Pancreas (tissue), 10 donors: ENCODE results near the gene TWIST2. TPM values are rescaled to one million over a fixed set of nuclear protein-coding genes. Genes with fewer than 3 reads are reported as not detected.

Experiments used
- ATAC-seq, 4 donors: fragments of 200-7000 bp; cut with Tn5 transposase; one replicate each; pipeline versions ENCODE4 v1.8.0 to v1.9.1; 2020; ENCODE audit warnings: mild to moderate bottlenecking in 4 of 4, moderate library complexity in 4 of 4
- DNase-seq, 6 donors: peaks; one replicate each; pipeline ENCODE4 v3.0.0-alpha.2; 2020
- FAIRE-seq: peaks from 2 replicates; lab custom pipeline; 2012; peaks lifted over from hg19 to GRCh38; lab: Jason Lieb, UNC
- H3K27ac ChIP-seq, 4 donors: fragments of 200-600 bp; sonication (generic); 1 replicate in 3 of 4; 2 replicates in 1 of 4; pipeline versions ENCODE4 v1.5.0 to v1.8.0; 2020
- H3K27me3 ChIP-seq, 4 donors: fragments of 200-600 bp; one replicate each; pipeline ENCODE4 v1.8.0; 2021
- H3K36me3 ChIP-seq, 3 donors: fragments of 200-600 bp; sonication (generic) in 1 of 3; one replicate each; pipeline versions ENCODE4 v1.5.0 to v1.8.0; 2020 to 2021
- H3K4me1 ChIP-seq, 3 donors: fragments of 200-600 bp; one replicate each; pipeline ENCODE4 v1.8.0; 2021
- H3K4me3 ChIP-seq, 4 donors: fragments of 200-600 bp; sonication (generic) in 2 of 4; one replicate each; pipeline versions ENCODE4 v1.5.0 to v1.8.0; 2020 to 2021
- H3K9me3 ChIP-seq, 4 donors: fragments of 200-600 bp; one replicate each; pipeline ENCODE4 v1.8.0; 2021
- CTCF ChIP-seq, 4 donors: fragments of 200-600 bp; sonication (generic) in 3 of 4; IDR thresholded peaks; one replicate each; pipeline versions ENCODE4 v1.5.0 to v1.8.0; 2021; ENCODE audit warnings: antibody characterized with exemption in 4 of 4
- WGBS, 2 donors: extraction: QIAGEN DNeasy Blood & Tissue Kit; methylation state at CpG; one replicate each; pipeline ENCODE4 v1.1.7; 2013; 5-methylcytosine and 5-hydroxymethylcytosine counted together
- intact Hi-C, 3 donors: fragments of 100-400 bp; cut with DNase I; formaldehyde crosslinking; loops; one replicate each; pipeline versions ENCODE4 v1.11.1 to v1.14.2; 2022
- polyA plus RNA-seq, 2 donors: library from polyadenylated mRNA; stranded (reverse); fragments of 200-250 nt; gene quantifications; one replicate each; pipeline ENCODE4 v1.2.3, GENCODE V29; 2013
- total RNA-seq, 6 donors: library from RNA; stranded (reverse); fragmentation: NEBNext Ultra II Directional in 4 of 6; extraction: Animal tissue kit (Norgen Biotek cat#: 25700) in 4 of 6; gene quantifications; one replicate each; pipeline versions ENCODE4 v1.2.1 to v1.2.4, GENCODE V29; 2021 to 2023
- donor health status: healthy with polysubstance abuse.
- donor health status: DM: no; HTN: no; CAD: no; lungs with moderate emphysema.
- donor health status: DM: no; HTN: no; CAD: no.
- donor health status: control.
- donor health status: control.
- donor health status: Bipolar disorder and iron deficiency.
- donor health status: DM: yes; HTN: yes; CAD: no.
- donor health status: DM: no; HTN: no; CAD: no.
- donor health status: DM: no; HTN: no; CAD: no.
- donor health status: DM: yes; HTN: yes; CAD: no.

Gene TWIST2
- total and polyA plus RNA-seq, 8 donors: 0.31 to 3.0 (median 1.1) TPM

- WGBS, 2 donors: 68% methylated on average over 9 of the region's 9 CpGs
Observed at GRCh38 chr2:238853721-238854120, 5.8 kb downstream of the TWIST2 start.

GRCh38 chr2:238854246-238854645 lies 6.4 kb downstream of the TWIST2 start:
- Histone ChIP-seq H3K9me3 (no peaks in the 10 kb centered on the region), H3K36me3 (no peaks in the 10 kb centered on the region), H3K4me1 (no peaks in the 10 kb centered on the region), H3K4me3 (no peak overlapping the region), H3K27ac (no peak overlapping the region), H3K27me3 (peaks cover 0 to 25% (median 3%) of the 10 kb centered on the region in 4 donors)
- intact Hi-C loops: no loop called here
- DNase-seq: no peak
- no peak for FAIRE-seq
- WGBS, 2 donors: 37 to 41% methylated on average over 8 of the region's 8 CpGs
- TF ChIP-seq CTCF (IDR thresholded peaks at IDR 0.05): no peak
- ATAC-seq: no peak

More at GRCh38 chr2:238853721-238854120, 5.8 kb downstream of the TWIST2 start:
- peaks cover 0 to 30% (median 4%) of the 10 kb centered on the region in 4 donors for H3K27me3 ChIP-seq
- FAIRE-seq: no peak
- no peaks in the 10 kb centered on the region for H3K4me1 ChIP-seq
- H3K27ac ChIP-seq: no peak overlapping the region
- no peak for ATAC-seq
- DNase-seq: no peak
- H3K9me3 ChIP-seq: no peaks in the 10 kb centered on the region
- H3K36me3 ChIP-seq: no peaks in the 10 kb centered on the region
- intact Hi-C loops: no loop called here
- H3K4me3 ChIP-seq: no peak overlapping the region
- no peak for TF ChIP-seq CTCF (IDR thresholded peaks at IDR 0.05)

- DNase-seq (no peak), FAIRE-seq (no peak), ATAC-seq (no peak)
- no peaks in the 10 kb centered on the region for H3K36me3 ChIP-seq
- intact Hi-C loops: no loop called here
- H3K27me3 ChIP-seq: peaks cover 0 to 20% (median under 1%) of the 10 kb centered on the region in 4 donors
- no peak overlapping the region for H3K27ac ChIP-seq
- H3K4me3 ChIP-seq: no peak overlapping the region
- WGBS, 2 donors: 71 to 74% methylated on average over 18 of the region's 18 CpGs
- TF ChIP-seq CTCF (IDR thresholded peaks at IDR 0.05): no peak
- no peaks in the 10 kb centered on the region for H3K4me1 ChIP-seq
- no peaks in the 10 kb centered on the region for H3K9me3 ChIP-seq
Observed at GRCh38 chr2:238854699-238855229, 6.9 kb downstream of the TWIST2 start.

GRCh38 chr2:238855299-238855698 lies 7.4 kb downstream of the TWIST2 start:
- WGBS, 2 donors: 74 to 81% methylated on average over 9 of the region's 9 CpGs
- TF ChIP-seq CTCF (IDR thresholded peaks at IDR 0.05): no peak
- H3K36me3 ChIP-seq: no peaks in the 10 kb centered on the region
- H3K27me3 ChIP-seq: peaks cover 0 to 16% (median 0%) of the 10 kb centered on the region in 4 donors
- FAIRE-seq (no peak), ATAC-seq (no peak), DNase-seq (no peak)
- H3K4me3 ChIP-seq: no peak overlapping the region
- H3K9me3 ChIP-seq: no peaks in the 10 kb centered on the region
- intact Hi-C loops: no loop called here
- H3K4me1 ChIP-seq: no peaks in the 10 kb centered on the region
- no peak overlapping the region for H3K27ac ChIP-seq

GRCh38 chr2:238855891-238856580 lies 8.2 kb downstream of the TWIST2 start:
- no peak for DNase-seq
- Histone ChIP-seq H3K4me3 (no peak overlapping the region), H3K36me3 (no peaks in the 10 kb centered on the region), H3K4me1 (no peaks in the 10 kb centered on the region), H3K27me3 (peaks cover 0 to 9% (median 0%) of the 10 kb centered on the region in 4 donors), H3K9me3 (no peaks in the 10 kb centered on the region), H3K27ac (no peak overlapping the region)
- intact Hi-C loops: no loop called here
- no peak for TF ChIP-seq CTCF (IDR thresholded peaks at IDR 0.05)
- 47 to 61% methylated on average over 12 of the region's 12 CpGs for whole genome bisulfite sequencing, 2 donors
- ATAC-seq: no peak
- no peak for FAIRE-seq
